ENCODE data around the gene CKAP5. TPM values are rescaled to one million over a fixed set of nuclear protein-coding genes. Genes with fewer than 3 reads are reported as not detected.

CKAP5 gene
- total and polyA plus RNA-seq, 2 donors, result 11.2 to 46.9 TPM

DNA sequence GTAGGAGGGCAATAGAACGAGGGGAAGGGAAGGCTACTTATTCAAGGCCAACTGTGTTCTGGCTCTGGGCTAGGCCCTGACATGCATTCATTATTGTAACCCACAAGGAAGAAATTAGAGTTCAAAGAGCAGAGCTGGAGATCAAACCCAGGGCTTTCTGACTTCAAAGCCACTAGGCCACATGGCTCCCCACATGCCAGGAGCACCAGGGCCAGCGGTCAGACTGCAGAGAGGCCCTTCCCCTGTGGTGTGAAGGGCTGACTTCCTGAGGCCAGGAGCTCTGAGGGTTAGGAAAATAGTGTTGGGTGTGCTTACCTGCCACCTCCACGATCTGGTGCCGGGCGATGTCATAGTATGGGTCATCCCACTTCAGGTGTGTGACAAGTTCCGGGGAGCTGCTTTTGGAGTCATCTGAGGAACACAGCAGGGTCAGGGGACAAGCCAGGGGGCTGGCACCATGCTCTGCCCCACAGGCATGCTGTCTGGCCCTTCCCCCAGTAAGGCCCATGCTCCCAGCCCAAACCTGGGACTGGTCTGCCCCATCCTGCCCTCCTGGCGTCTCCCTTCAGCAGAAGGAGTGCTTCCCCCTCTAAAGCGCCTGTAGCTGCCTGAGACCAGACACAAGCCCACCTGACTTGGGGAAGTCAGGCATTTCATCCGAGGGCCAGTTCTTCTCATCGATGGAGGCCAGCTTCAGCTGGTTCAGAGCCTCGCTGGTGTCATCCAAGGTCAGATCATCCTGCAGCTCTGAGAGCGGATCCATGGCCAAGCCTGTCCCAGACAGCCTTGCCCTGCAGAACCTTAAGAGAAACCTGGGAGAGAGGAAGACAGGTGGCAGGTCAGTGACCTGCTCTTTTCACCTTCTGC is 150.5 kb downstream of the CKAP5 start:
- Histone ChIP-seq H3K4me3 (ENCODE audit: low read length in 2 of 2) (no peak overlapping the region), H3K27ac (ENCODE audit: low read depth in 1 of 2, low read length in 1 of 2) (no peak overlapping the region), H3K36me3 (ENCODE audit: control insufficient read depth in 2 of 2, insufficient read depth in 2 of 2, low read length in 1 of 2) (peaks cover 41 to 42% of the 10 kb centered on the region in 2 donors), H3K9me3 (ENCODE audit: control insufficient read depth in 2 of 2, insufficient read depth in 1 of 2, low read length in 1 of 2) (no peaks in the 10 kb centered on the region), H3K27me3 (ENCODE audit: control insufficient read depth in 2 of 2, insufficient read depth in 1 of 2, low read length in 1 of 2) (no peaks in the 10 kb centered on the region), H3K4me1 (ENCODE audit: control insufficient read depth in 2 of 2, insufficient read depth in 2 of 2, low read length in 2 of 2) (peaks cover 0 to 17% of the 10 kb centered on the region in 2 donors)
- WGBS, result 98% methylated on average over 12 of the region's 12 CpGs
- DNase-seq (ENCODE audit: low read depth in 6 of 9, low spot score in 9 of 9), result no peak

DNA sequence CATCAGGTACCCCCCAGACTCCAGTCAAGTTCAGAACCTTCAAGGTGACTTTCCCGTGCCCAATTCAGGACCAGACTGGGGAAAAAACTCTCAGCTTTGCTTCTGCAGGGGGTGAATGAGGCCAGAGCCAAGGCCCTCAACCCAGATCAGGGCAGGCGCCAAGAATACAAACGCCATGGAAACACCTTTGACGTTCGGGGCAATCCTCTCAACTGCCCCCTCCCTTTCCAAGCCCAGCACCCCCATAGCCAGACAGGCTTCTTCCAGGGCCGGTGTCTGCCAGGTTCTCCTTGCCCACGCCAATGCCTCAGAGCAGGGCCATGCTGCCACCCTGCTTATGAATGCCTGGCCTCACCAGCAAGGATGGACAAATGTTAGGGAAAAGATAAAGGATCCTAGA is 151.5 kb downstream of the CKAP5 start:
- Histone ChIP-seq H3K4me1 (ENCODE audit: control insufficient read depth in 2 of 2, insufficient read depth in 2 of 2, low read length in 2 of 2) (peaks cover 0 to 12% of the 10 kb centered on the region in 2 donors), H3K36me3 (ENCODE audit: control insufficient read depth in 2 of 2, insufficient read depth in 2 of 2, low read length in 1 of 2) (peaks cover 42 to 43% of the 10 kb centered on the region in 2 donors)
- WGBS, result 97% methylated on average over 7 of the region's 7 CpGs

DNA sequence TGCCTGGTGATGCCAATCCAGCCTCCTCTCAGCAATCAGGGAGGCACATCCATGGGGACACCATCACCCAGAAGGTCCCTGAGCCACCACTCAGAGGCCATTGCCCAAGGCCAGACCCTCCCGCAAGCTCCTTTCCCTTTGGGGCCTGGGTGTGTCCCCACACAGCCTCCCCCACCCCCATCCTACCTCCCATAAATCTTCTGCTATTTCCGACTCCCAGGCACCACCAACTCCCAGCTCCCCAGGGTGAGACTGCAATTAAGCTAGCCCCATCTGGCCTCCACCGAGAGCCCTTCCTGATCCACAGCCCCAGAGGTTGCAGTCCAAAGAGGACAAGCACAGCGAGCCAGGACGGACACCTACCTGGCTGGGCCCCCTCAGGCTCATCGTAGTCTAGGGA is 152.0 kb downstream of the CKAP5 start:
- no peak overlapping the region for H3K4me3 ChIP-seq (ENCODE audit: low read length in 2 of 2)
- WGBS, result 99% methylated on average over 6 of the region's 6 CpGs
- H3K27ac ChIP-seq (ENCODE audit: low read depth in 1 of 2, low read length in 1 of 2), result no peak overlapping the region
- peaks cover 44% of the 10 kb centered on the region in 2 donors for H3K36me3 ChIP-seq (ENCODE audit: control insufficient read depth in 2 of 2, insufficient read depth in 2 of 2, low read length in 1 of 2)
- no peaks in the 10 kb centered on the region for H3K9me3 ChIP-seq (ENCODE audit: control insufficient read depth in 2 of 2, insufficient read depth in 1 of 2, low read length in 1 of 2)
- peaks cover 0 to 6% of the 10 kb centered on the region in 2 donors for H3K4me1 ChIP-seq (ENCODE audit: control insufficient read depth in 2 of 2, insufficient read depth in 2 of 2, low read length in 2 of 2)
- no peaks in the 10 kb centered on the region for H3K27me3 ChIP-seq (ENCODE audit: control insufficient read depth in 2 of 2, insufficient read depth in 1 of 2, low read length in 1 of 2)
- DNase-seq (ENCODE audit: low read depth in 6 of 9, low spot score in 9 of 9), result no peak

More for the DNA sequence above, 151.5 kb downstream of the CKAP5 start:
- H3K4me3 ChIP-seq (ENCODE audit: low read length in 2 of 2), result no peak overlapping the region
- no peak overlapping the region for H3K27ac ChIP-seq (ENCODE audit: low read depth in 1 of 2, low read length in 1 of 2)
- H3K9me3 ChIP-seq (ENCODE audit: control insufficient read depth in 2 of 2, insufficient read depth in 1 of 2, low read length in 1 of 2), result no peaks in the 10 kb centered on the region
- no peak for DNase-seq (ENCODE audit: low read depth in 6 of 9, low spot score in 9 of 9)
- no peaks in the 10 kb centered on the region for H3K27me3 ChIP-seq (ENCODE audit: control insufficient read depth in 2 of 2, insufficient read depth in 1 of 2, low read length in 1 of 2)

GRCh38 chr11:46693597-46694012 is 152.5 kb downstream of the CKAP5 start:
- Histone ChIP-seq H3K4me1 (ENCODE audit: control insufficient read depth in 2 of 2, insufficient read depth in 2 of 2, low read length in 2 of 2) (peaks cover 0 to 4% of the 10 kb centered on the region in 2 donors), H3K27ac (ENCODE audit: low read depth in 1 of 2, low read length in 1 of 2) (no peak overlapping the region), H3K36me3 (ENCODE audit: control insufficient read depth in 2 of 2, insufficient read depth in 2 of 2, low read length in 1 of 2) (peaks cover 45 to 46% of the 10 kb centered on the region in 2 donors), H3K4me3 (ENCODE audit: low read length in 2 of 2) (no peak overlapping the region), H3K9me3 (ENCODE audit: control insufficient read depth in 2 of 2, insufficient read depth in 1 of 2, low read length in 1 of 2) (no peaks in the 10 kb centered on the region), H3K27me3 (ENCODE audit: control insufficient read depth in 2 of 2, insufficient read depth in 1 of 2, low read length in 1 of 2) (no peaks in the 10 kb centered on the region)
- WGBS, result 96% methylated on average over 2 of the region's 2 CpGs
- no peak for DNase-seq (ENCODE audit: low read depth in 6 of 9, low spot score in 9 of 9)

Other genes starting within 250 kb of the CKAP5 start
- gene HARBI1, start 229.1 kb downstream of the CKAP5 start, total RNA-seq, result 4.7 TPM
- 3.6 TPM for gene HARBI1, start 229.1 kb downstream of the CKAP5 start, polyA plus RNA-seq
- 35.2 TPM for gene ATG13, start 228.7 kb downstream of the CKAP5 start, total RNA-seq
- gene ATG13, start 228.7 kb downstream of the CKAP5 start, polyA plus RNA-seq, result 32.0 TPM
- gene ARHGAP1, start 145.7 kb downstream of the CKAP5 start, total RNA-seq, result 9.0 TPM
- 24.9 TPM for gene ARHGAP1, start 145.7 kb downstream of the CKAP5 start, polyA plus RNA-seq
- gene ZNF408, start 145.2 kb downstream of the CKAP5 start, total RNA-seq, result 6.5 TPM
- gene ZNF408, start 145.2 kb downstream of the CKAP5 start, polyA plus RNA-seq, result 8.1 TPM
- 0.14 TPM for gene F2, start 127.1 kb downstream of the CKAP5 start, total RNA-seq
- 0.07 TPM for gene F2, start 127.1 kb downstream of the CKAP5 start, polyA plus RNA-seq
- gene LRP4, start 72.3 kb upstream of the CKAP5 start, total RNA-seq, result 1.8 TPM
- gene LRP4, start 72.3 kb upstream of the CKAP5 start, polyA plus RNA-seq, result 5.2 TPM
- gene CSTPP1, start 90.5 kb upstream of the CKAP5 start, total RNA-seq, result 15.8 TPM
- gene CSTPP1, start 90.5 kb upstream of the CKAP5 start, polyA plus RNA-seq, result 16.0 TPM